ENCODE measurements around the gene ZGPAT. TPM values are rescaled to one million over a fixed set of nuclear protein-coding genes. Genes with fewer than 3 reads are reported as not detected.

ZGPAT gene
- total and polyA plus RNA-seq, 2 of the 4 experiments (the other 2 are of a cell fraction): 13.4 to 20.2 TPM

- TF ChIP-seq CEBPB (IDR thresholded peaks at IDR 0.05; ENCODE audit: low read depth, low read length): no peak
- TF ChIP-seq RFX5 (IDR thresholded peaks at IDR 0.05; ENCODE audit: low read depth, low read length): no peak
Observed at GRCh38 chr20:63708301-63709148, 686 bp downstream of the ZGPAT start (continued).

DNA sequence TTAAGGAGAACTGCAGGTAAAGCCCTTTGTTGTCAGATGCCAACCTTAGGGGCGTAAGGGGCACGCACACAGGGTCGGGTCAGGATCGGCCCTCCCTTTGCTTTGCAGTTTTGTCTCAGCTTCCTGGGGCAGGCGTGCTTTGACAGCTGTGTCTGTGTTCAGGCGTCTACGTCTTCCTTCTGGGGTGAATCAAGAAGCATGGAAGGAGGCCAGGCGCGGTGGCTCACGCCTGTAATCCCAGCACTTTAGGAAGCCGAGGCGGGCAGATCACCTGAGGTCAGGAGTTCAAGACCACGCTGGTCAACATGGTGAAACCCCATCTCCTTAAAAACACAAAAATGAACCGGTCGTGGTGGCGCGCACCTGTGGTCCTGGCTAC, 1.3 kb downstream of the ZGPAT start:
- H4K5ac ChIP-seq (ENCODE audit: low read depth, low read length): no peak overlapping the region
- H4K20me1 ChIP-seq (ENCODE audit: insufficient read depth, low read length): no peaks in the 10 kb centered on the region; the same call in 1 of the 2 replicates
- no peak overlapping the region for H3K4ac ChIP-seq (ENCODE audit: low read depth, low read length)
- H3K4me1 ChIP-seq (ENCODE audit: control insufficient read depth, insufficient read depth, low read length): peaks cover 10% of the 10 kb centered on the region
- ChIA-PET CTCF (no interaction called here), POLR2A (ENCODE audit: unreplicated experiment) (no interaction called here)
- 97% methylated on average over 8 of the region's 17 CpGs; no CpG with 5 or more reads in 1 of the 2 experiments for WGBS, 2 experiments (ENCODE audit: extremely low coverage in 2 of 2, insufficient read length in 1 of 2)
- no peak overlapping the region for H3K9ac ChIP-seq (ENCODE audit: low read depth, low read length)
- no peak overlapping the region for H2BK20ac ChIP-seq (ENCODE audit: low read depth, low read length)
- no peak overlapping the region for H3K27ac ChIP-seq (ENCODE audit: insufficient read depth, low read length)
- no peak overlapping the region for H3K14ac ChIP-seq (replicated peaks; ENCODE audit: low read depth, low read length)
- intact Hi-C loops (cut with micrococcal nuclease) (no loop called here), in situ Hi-C loops (cut with MboI; ENCODE audit: low sequenced_read_pairs) (loop anchor here (10.0 kb wide), 1 partner anchor 156 kb away; the partner anchor contains the start of genes ABHD16B and TPD52L2), dilution Hi-C loops (cut with HindIII; ENCODE audit: low sequenced_read_pairs, unreplicated experiment) (no loop called here)
- no peak for ATAC-seq (ENCODE audit: low read depth)
- DNase-seq: no peak
- H3K23ac ChIP-seq (ENCODE audit: low read depth, low read length): no peak overlapping the region
- no peak overlapping the region for H2AFZ ChIP-seq (replicated peaks; ENCODE audit: low read length, poor library complexity)
- H3K9me3 ChIP-seq (ENCODE audit: control insufficient read depth, insufficient read depth, low read length): no peaks in the 10 kb centered on the region
- peaks cover 17 to 63% of the 10 kb centered on the region in 2 experiments for H3K79me1 ChIP-seq (ENCODE audit: low read depth in 1 of 2, low read length in 2 of 2)
- no peak overlapping the region for H2AK5ac ChIP-seq (ENCODE audit: low read depth, low read length)
- no TSS peak for BruUV-seq (replicated peaks)
- no peak overlapping the region for H2BK5ac ChIP-seq (ENCODE audit: low read depth, low read length, poor library complexity, severe bottlenecking)
- no peak overlapping the region for H2BK15ac ChIP-seq (ENCODE audit: low read depth, low read length)
- no peaks in the 10 kb centered on the region for H3K9me1 ChIP-seq (ENCODE audit: insufficient read depth, low read length)
- peaks cover 41% of the 10 kb centered on the region for H3K36me3 ChIP-seq (ENCODE audit: control insufficient read depth, insufficient read depth, low read length)
- no peak overlapping the region for H3K4me3 ChIP-seq (ENCODE audit: insufficient read depth, low read depth, low read length)
- no peak overlapping the region for H3K56ac ChIP-seq (ENCODE audit: extremely low read depth, insufficient read depth, low read length)
- H4K91ac ChIP-seq (ENCODE audit: insufficient read depth, low read depth, low read length): no peak overlapping the region
- H3K27me3 ChIP-seq (ENCODE audit: control insufficient read depth, insufficient read depth, low read length): no peaks in the 10 kb centered on the region
- H3K18ac ChIP-seq (ENCODE audit: low read depth, low read length): no peak overlapping the region
- no peak overlapping the region for H4K8ac ChIP-seq (ENCODE audit: low read depth in 2 of 2, low read length in 2 of 2)
- H2BK120ac ChIP-seq (ENCODE audit: low read depth, low read length): no peak overlapping the region
- peak overlapping the region; percentile 96; the same call in 1 of the 2 replicates for H3K4me2 ChIP-seq (ENCODE audit: low read depth, low read length)
- H2AK9ac ChIP-seq (replicated peaks; ENCODE audit: low read depth, low read length, poor library complexity): peak overlapping the region; percentile 55
- TF ChIP-seq CEBPB (IDR thresholded peaks at IDR 0.05; ENCODE audit: low read depth, low read length) (no peak), BHLHE40 (IDR thresholded peaks at IDR 0.05; ENCODE audit: low read depth, low read length) (no peak), RFX5 (IDR thresholded peaks at IDR 0.05; ENCODE audit: low read depth, low read length) (no peak), CHD1 (IDR thresholded peaks at IDR 0.05; ENCODE audit: low read depth, low read length) (no peak), MAFK (IDR thresholded peaks at IDR 0.05; ENCODE audit: low read depth, low read length) (no peak), POLR2A (IDR thresholded peaks at IDR 0.05; ENCODE audit: low read depth, low read length) (no peak), RAD21 (IDR thresholded peaks at IDR 0.05; ENCODE audit: low read length) (no peak), RCOR1 (IDR thresholded peaks at IDR 0.05; ENCODE audit: insufficient replicate concordance, low read length) (no peak), MXI1 (IDR thresholded peaks at IDR 0.05; ENCODE audit: borderline replicate concordance, low read depth, low read length) (no peak), MAZ (IDR thresholded peaks at IDR 0.05; ENCODE audit: borderline replicate concordance, low read depth, low read length) (no peak)
- TF ChIP-seq, protein P1, sequence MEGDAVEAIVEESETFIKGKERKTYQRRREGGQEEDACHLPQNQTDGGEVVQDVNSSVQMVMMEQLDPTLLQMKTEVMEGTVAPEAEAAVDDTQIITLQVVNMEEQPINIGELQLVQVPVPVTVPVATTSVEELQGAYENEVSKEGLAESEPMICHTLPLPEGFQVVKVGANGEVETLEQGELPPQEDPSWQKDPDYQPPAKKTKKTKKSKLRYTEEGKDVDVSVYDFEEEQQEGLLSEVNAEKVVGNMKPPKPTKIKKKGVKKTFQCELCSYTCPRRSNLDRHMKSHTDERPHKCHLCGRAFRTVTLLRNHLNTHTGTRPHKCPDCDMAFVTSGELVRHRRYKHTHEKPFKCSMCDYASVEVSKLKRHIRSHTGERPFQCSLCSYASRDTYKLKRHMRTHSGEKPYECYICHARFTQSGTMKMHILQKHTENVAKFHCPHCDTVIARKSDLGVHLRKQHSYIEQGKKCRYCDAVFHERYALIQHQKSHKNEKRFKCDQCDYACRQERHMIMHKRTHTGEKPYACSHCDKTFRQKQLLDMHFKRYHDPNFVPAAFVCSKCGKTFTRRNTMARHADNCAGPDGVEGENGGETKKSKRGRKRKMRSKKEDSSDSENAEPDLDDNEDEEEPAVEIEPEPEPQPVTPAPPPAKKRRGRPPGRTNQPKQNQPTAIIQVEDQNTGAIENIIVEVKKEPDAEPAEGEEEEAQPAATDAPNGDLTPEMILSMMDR (conservative IDR thresholded peaks at IDR 0.05; ENCODE audit: low read depth, low read length): no peak
- TF ChIP-seq, protein P2, sequence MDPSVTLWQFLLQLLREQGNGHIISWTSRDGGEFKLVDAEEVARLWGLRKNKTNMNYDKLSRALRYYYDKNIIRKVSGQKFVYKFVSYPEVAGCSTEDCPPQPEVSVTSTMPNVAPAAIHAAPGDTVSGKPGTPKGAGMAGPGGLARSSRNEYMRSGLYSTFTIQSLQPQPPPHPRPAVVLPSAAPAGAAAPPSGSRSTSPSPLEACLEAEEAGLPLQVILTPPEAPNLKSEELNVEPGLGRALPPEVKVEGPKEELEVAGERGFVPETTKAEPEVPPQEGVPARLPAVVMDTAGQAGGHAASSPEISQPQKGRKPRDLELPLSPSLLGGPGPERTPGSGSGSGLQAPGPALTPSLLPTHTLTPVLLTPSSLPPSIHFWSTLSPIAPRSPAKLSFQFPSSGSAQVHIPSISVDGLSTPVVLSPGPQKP (IDR thresholded peaks at IDR 0.05; ENCODE audit: borderline replicate concordance, low read depth, low read length): no peak

All from IMR-90 (cell line).